IMR-90 (cell line): ENCODE measurements around the gene NEK5. TPM values are rescaled to one million over a fixed set of nuclear protein-coding genes. Genes with fewer than 3 reads are reported as not detected.

ENCODE experiments used
- ATAC-seq: fragments of 200-7000 bp; cut with Tn5 transposase; 2 replicates; pipeline ENCODE4 v1.9.1; 2020; ENCODE audit warnings: low read depth, mild to moderate bottlenecking, moderate library complexity
- BruUV-seq: library from RNA; stranded (reverse); fragments of 400-500 nt; replicated peaks from 2 replicates; lab custom pipeline; 2021; lab: Mats Ljungman, UMichigan
- CTCF ChIA-PET: fragments of 300-600 bp; formaldehyde crosslinking; extraction: SDS; loops from one replicate; lab custom pipeline; 2021; ENCODE audit warnings: antibody characterized with exemption; lab: Yijun Ruan, JAX
- POLR2A ChIA-PET: fragments of 300-600 bp; sonication (Branson Sonifier 250); formaldehyde crosslinking; loops from one replicate; lab custom pipeline; 2022; ENCODE audit warnings: antibody characterized with exemption; ENCODE audit not compliant: unreplicated experiment; lab: Charles Lee
- DNase-seq: peaks from one replicate; pipeline ENCODE4 v3.0.0; 2013
- H2AFZ ChIP-seq: replicated peaks from 2 replicates; pipeline ENCODE3; 2013; ENCODE audit warnings: low read length, mild to moderate bottlenecking; ENCODE audit not compliant: poor library complexity
- H2AK5ac ChIP-seq: 2 replicates; pipeline ENCODE4 v1.6.1; 2013; ENCODE audit warnings: low read depth, low read length, inconsistent platforms
- H2AK9ac ChIP-seq: replicated peaks from 2 replicates; pipeline ENCODE3; 2013; ENCODE audit warnings: mild to moderate bottlenecking, low read depth, low read length, moderate library complexity; ENCODE audit not compliant: poor library complexity
- H2BK120ac ChIP-seq: 2 replicates; pipeline ENCODE4 v1.6.1; 2013; ENCODE audit warnings: low read depth, low read length, inconsistent platforms
- H2BK15ac ChIP-seq: 3 replicates; pipeline ENCODE4 v1.6.1; 2013; ENCODE audit warnings: low read depth, low read length, inconsistent platforms
- H2BK20ac ChIP-seq: 2 replicates; pipeline ENCODE4 v1.6.1; 2013; ENCODE audit warnings: low read depth, mild to moderate bottlenecking, inconsistent platforms, low read length, moderate library complexity
- H2BK5ac ChIP-seq: 2 replicates; pipeline ENCODE4 v1.6.1; 2013; ENCODE audit warnings: mild to moderate bottlenecking, low read depth, low read length, inconsistent platforms; ENCODE audit not compliant: poor library complexity, severe bottlenecking
- H3K14ac ChIP-seq: replicated peaks from 2 replicates; pipeline ENCODE4 v1.6.1; 2013; ENCODE audit warnings: low read depth, low read length, inconsistent platforms
- H3K18ac ChIP-seq: 2 replicates; pipeline ENCODE4 v1.6.1; 2013; ENCODE audit warnings: low read depth, low read length, control low read depth
- H3K23ac ChIP-seq: 2 replicates; pipeline ENCODE4 v1.6.1; 2013; ENCODE audit warnings: low read depth, low read length, inconsistent platforms
- H3K27ac ChIP-seq: 2 replicates; pipeline ENCODE4 v1.5.1; 2013; ENCODE audit warnings: mild to moderate bottlenecking, control low read depth, low read length; ENCODE audit not compliant: insufficient read depth
- H3K27me3 ChIP-seq: 2 replicates; pipeline ENCODE4 v1.6.1; 2013; ENCODE audit warnings: low read length; ENCODE audit not compliant: control insufficient read depth, insufficient read depth
- H3K36me3 ChIP-seq: 2 replicates; pipeline ENCODE4 v1.6.1; 2013; ENCODE audit warnings: low read length, mixed read lengths; ENCODE audit not compliant: control insufficient read depth, insufficient read depth
- H3K4ac ChIP-seq: 2 replicates; pipeline ENCODE4 v1.6.1; 2013; ENCODE audit warnings: low read depth, low read length, inconsistent platforms
- H3K4me1 ChIP-seq: 2 replicates; pipeline ENCODE4 v1.6.1; 2013; ENCODE audit warnings: low read length, mixed read lengths; ENCODE audit not compliant: control insufficient read depth, insufficient read depth
- H3K4me2 ChIP-seq: 2 replicates; pipeline ENCODE4 v1.6.1; 2013; ENCODE audit warnings: low read depth, mild to moderate bottlenecking, control low read depth, low read length, moderate library complexity
- H3K4me3 ChIP-seq: 2 replicates; pipeline ENCODE4 v1.5.1; 2013; ENCODE audit warnings: low read depth, mild to moderate bottlenecking, control low read depth, low read length, moderate library complexity; ENCODE audit not compliant: insufficient read depth
- H3K56ac ChIP-seq: 2 replicates; pipeline ENCODE4 v1.6.1; 2013; ENCODE audit warnings: low read length, inconsistent platforms; ENCODE audit not compliant: insufficient read depth; ENCODE audit errors: extremely low read depth
- H3K79me1 ChIP-seq, 2 experiments: 2 replicates each; pipeline ENCODE4 v1.6.1; 2013; ENCODE audit warnings: low read length in 2 of 2, inconsistent platforms in 1 of 2, low read depth in 1 of 2
- H3K9ac ChIP-seq: 2 replicates; pipeline ENCODE4 v1.6.1; 2013; ENCODE audit warnings: low read depth, low read length, control low read depth
- H3K9me1 ChIP-seq: 2 replicates; pipeline ENCODE4 v1.6.1; 2013; ENCODE audit warnings: low read length, inconsistent platforms; ENCODE audit not compliant: insufficient read depth
- H3K9me3 ChIP-seq: 2 replicates; pipeline ENCODE4 v1.6.1; 2013; ENCODE audit warnings: low read length; ENCODE audit not compliant: control insufficient read depth, insufficient read depth
- H4K20me1 ChIP-seq: 2 replicates; pipeline ENCODE4 v1.6.1; 2013; ENCODE audit warnings: low read length, inconsistent platforms; ENCODE audit not compliant: insufficient read depth
- H4K5ac ChIP-seq: 2 replicates; pipeline ENCODE4 v1.6.1; 2013; ENCODE audit warnings: mild to moderate bottlenecking, low read depth, low read length, control low read depth
- H4K8ac ChIP-seq, 2 experiments: 2 replicates each; pipeline ENCODE4 v1.6.1; 2013; ENCODE audit warnings: low read depth in 2 of 2, low read length in 2 of 2, control low read depth in 1 of 2, inconsistent platforms in 1 of 2
- H4K91ac ChIP-seq: 2 replicates; pipeline ENCODE4 v1.6.1; 2013; ENCODE audit warnings: low read depth, low read length, inconsistent platforms; ENCODE audit not compliant: insufficient read depth
- BHLHE40 ChIP-seq: fragments of 150-350 bp; IDR thresholded peaks from 2 replicates; pipeline ENCODE4 v1.6.1; 2016; ENCODE audit warnings: mild to moderate bottlenecking, low read depth, low read length
- CEBPB ChIP-seq: IDR thresholded peaks from 2 replicates; pipeline ENCODE4 v1.6.1; 2012; ENCODE audit warnings: low read depth, low read length, improper control_type of control experiment
- CHD1 ChIP-seq: IDR thresholded peaks from 2 replicates; pipeline ENCODE4 v1.6.1; 2012; ENCODE audit warnings: low read depth, low read length, improper control_type of control experiment
- CTCF ChIP-seq: conservative IDR thresholded peaks from 2 replicates; pipeline ENCODE4 v1.5.1; 2012; ENCODE audit warnings: mild to moderate bottlenecking, low read depth, low read length, improper control_type of control experiment
- FOS ChIP-seq: fragments of 150-350 bp; IDR thresholded peaks from 2 replicates; pipeline ENCODE4 v1.6.1; 2016; ENCODE audit warnings: low read depth, low read length
- MAFK ChIP-seq: IDR thresholded peaks from 2 replicates; pipeline ENCODE4 v1.6.1; 2012; ENCODE audit warnings: low read depth, low read length, improper control_type of control experiment
- MAZ ChIP-seq: IDR thresholded peaks from 2 replicates; pipeline ENCODE4 v1.6.1; 2012; ENCODE audit warnings: low read depth, mild to moderate bottlenecking, low read length, improper control_type of control experiment, moderate library complexity, borderline replicate concordance
- MXI1 ChIP-seq: IDR thresholded peaks from 2 replicates; pipeline ENCODE4 v1.6.1; 2012; ENCODE audit warnings: low read depth, mild to moderate bottlenecking, low read length, moderate library complexity, borderline replicate concordance
- RCOR1 ChIP-seq: IDR thresholded peaks from 2 replicates; pipeline ENCODE4 v1.6.1; 2012; ENCODE audit warnings: mild to moderate bottlenecking, low read length, improper control_type of control experiment; ENCODE audit not compliant: insufficient replicate concordance
- SMC3 ChIP-seq: fragments of 150-350 bp; IDR thresholded peaks from 2 replicates; pipeline ENCODE4 v1.6.1; 2016; ENCODE audit warnings: low read depth, mild to moderate bottlenecking, antibody characterized with exemption, low read length, moderate library complexity
- USF2 ChIP-seq: fragments of 150-350 bp; IDR thresholded peaks from 2 replicates; pipeline ENCODE4 v1.6.1; 2017; ENCODE audit warnings: mild to moderate bottlenecking, antibody characterized with exemption, low read length, low read depth
- WGBS, 2 experiments: methylation state at CpG; one replicate each; pipeline versions ENCODE4 v1.1.5 to v1.1.7; 2013; ENCODE audit warnings: missing lambda C conversion rate in 2 of 2; ENCODE audit not compliant: insufficient read length in 1 of 2; ENCODE audit errors: extremely low coverage in 2 of 2; 5-methylcytosine and 5-hydroxymethylcytosine counted together
- dilution Hi-C: fragments of 300-500 bp; cut with HindIII; formaldehyde crosslinking; loops from one replicate; pipeline ENCODE4 v1.14.3; 2018; ENCODE audit warnings: low sequenced_read_pairs; ENCODE audit not compliant: unreplicated experiment
- in situ Hi-C: fragments of 300-500 bp; cut with MboI; formaldehyde crosslinking; loops from 3 replicates; pipeline ENCODE4 v1.14.3; 2019; ENCODE audit warnings: low sequenced_read_pairs, inconsistent platforms, mixed read lengths
- intact Hi-C: fragments of 100-400 bp; cut with micrococcal nuclease; formaldehyde crosslinking; loops from 2 replicates; pipeline ENCODE4 v1.10.0; 2022
- polyA plus RNA-seq, 3 experiments: library from polyadenylated mRNA; depleted of rRNA; stranded (reverse); fragments of >200 nt; gene quantifications; 2 replicates each; pipeline ENCODE4 v1.2.3, GENCODE V29; 2012; ENCODE audit warnings: low replicate concordance in 1 of 3
- total RNA-seq: library from RNA; depleted of rRNA; stranded (reverse); fragments of >200 nt; gene quantifications from 2 replicates; pipeline ENCODE4 v1.2.3, GENCODE V29; 2012

Gene NEK5
- total and polyA plus RNA-seq, 2 of the 4 experiments (the other 2 are of a cell fraction), result not detected

DNA sequence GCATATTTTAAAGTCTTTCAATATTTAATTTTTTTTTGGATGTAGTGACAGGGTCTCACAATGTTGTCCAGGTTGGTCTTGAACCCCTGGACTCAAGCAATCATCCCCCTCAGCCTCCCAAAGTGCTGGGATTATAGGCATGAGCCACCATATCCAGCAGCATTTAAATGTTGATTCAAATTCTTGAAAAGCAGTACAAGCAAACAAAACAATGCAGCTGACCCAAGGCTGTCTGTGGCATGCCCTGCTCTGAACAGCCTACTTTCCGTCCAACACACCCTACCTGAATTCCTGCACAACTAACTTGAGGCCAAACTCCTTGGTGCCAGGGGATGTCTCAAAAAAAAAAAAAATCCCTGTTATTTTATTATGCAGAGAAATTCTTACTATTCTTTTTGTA is 23.0 kb downstream of the NEK5 start:
- no peak overlapping the region for H2AFZ ChIP-seq

More for the DNA sequence above, 23.0 kb downstream of the NEK5 start:
- H3K56ac ChIP-seq, result no peak overlapping the region
- intact Hi-C loops (no loop called here), dilution Hi-C loops (no loop called here), in situ Hi-C loops (loop anchor here (25.0 kb wide), 1 partner anchor 969 kb away; no protein-coding TSS in a partner anchor)
- no peaks in the 10 kb centered on the region for H3K4me1 ChIP-seq
- H3K14ac ChIP-seq, result no peak overlapping the region
- no peak overlapping the region for H2BK20ac ChIP-seq
- H3K36me3 ChIP-seq, result no peaks in the 10 kb centered on the region
- H2BK120ac ChIP-seq, result no peak overlapping the region
- no peak overlapping the region for H3K4me3 ChIP-seq
- H4K20me1 ChIP-seq, result no peaks in the 10 kb centered on the region
- H4K8ac ChIP-seq, result no peak overlapping the region
- H3K9ac ChIP-seq, result no peak overlapping the region
- H4K91ac ChIP-seq, result no peak overlapping the region
- no peaks in the 10 kb centered on the region for H3K9me3 ChIP-seq
- ChIA-PET CTCF (interaction anchor here (0.8 kb wide), 1 partner anchor 22 kb away, joined by 3 read pairs; no protein-coding TSS in a partner anchor), POLR2A (no interaction called here)
- H2BK15ac ChIP-seq, result no peak overlapping the region
- H3K23ac ChIP-seq, result no peak overlapping the region
- no peak overlapping the region for H2BK5ac ChIP-seq
- H4K5ac ChIP-seq, result no peak overlapping the region
- DNase-seq (no peak), ATAC-seq (no peak)
- no CpG with 5 or more reads among the region's 1 CpG for WGBS, 2 experiments
- H3K4ac ChIP-seq, result no peak overlapping the region
- no peak overlapping the region for H3K4me2 ChIP-seq
- H3K27me3 ChIP-seq, result peaks cover 2% of the 10 kb centered on the region; the same call in 1 of the 2 replicates
- no peaks in the 10 kb centered on the region for H3K9me1 ChIP-seq
- TF ChIP-seq CHD1 (no peak), CTCF (no peak), SMC3 (no peak), MXI1 (no peak), BHLHE40 (no peak), MAFK (no peak), FOS (no peak), CEBPB (no peak), USF2 (no peak), RCOR1 (no peak), MAZ (no peak)
- no TSS peak for BruUV-seq
- no peaks in the 10 kb centered on the region for H3K79me1 ChIP-seq
- H3K27ac ChIP-seq, result no peak overlapping the region
- H2AK5ac ChIP-seq, result no peak overlapping the region
- H2AK9ac ChIP-seq, result no peak overlapping the region
- no peak overlapping the region for H3K18ac ChIP-seq
